Tibial nerve (tissue), 4 donors: ENCODE results near the gene UGT1A5. TPM values are rescaled to one million over a fixed set of nuclear protein-coding genes. Genes with fewer than 3 reads are reported as not detected.

Source experiments
- DNase-seq, 2 donors: peaks; one replicate each; pipeline ENCODE4 v3.0.0-alpha.2; 2019; ENCODE audit warnings: low spot score in 2 of 2
- H3K27ac ChIP-seq, 4 donors: fragments of 200-600 bp; sonication (generic) in 3 of 4; one replicate each; pipeline ENCODE4 v1.5.1; 2017 to 2019; ENCODE audit warnings: mild to moderate bottlenecking in 1 of 4
- H3K27me3 ChIP-seq, 2 donors: fragments of 200-600 bp; sonication (generic) in 1 of 2; one replicate each; pipeline versions ENCODE4 v1.5.1 to v1.6.0; 2017 to 2019
- H3K36me3 ChIP-seq, 3 donors: fragments of 200-600 bp; sonication (generic); one replicate each; pipeline ENCODE4 v1.5.1; 2018 to 2019
- H3K4me1 ChIP-seq, 4 donors: fragments of 200-600 bp; sonication (generic) in 3 of 4; one replicate each; pipeline ENCODE4 v1.5.1; 2017 to 2019
- H3K4me3 ChIP-seq, 4 donors: fragments of 200-600 bp; sonication (generic) in 3 of 4; one replicate each; pipeline ENCODE4 v1.5.1; 2017 to 2019; ENCODE audit warnings: mild to moderate bottlenecking in 1 of 4, moderate library complexity in 1 of 4
- H3K9me3 ChIP-seq, 4 donors: fragments of 200-600 bp; sonication (generic) in 3 of 4; one replicate each; pipeline ENCODE4 v1.5.1; 2017 to 2019
- EP300 ChIP-seq, 2 donors: sonication (generic); formaldehyde crosslinking; IDR thresholded peaks; one replicate each; pipeline ENCODE4 v1.6.1; 2017; ENCODE audit warnings: antibody characterized with exemption in 2 of 2, mild to moderate bottlenecking in 1 of 2
- POLR2A ChIP-seq, 2 donors: fragments of 450-650 bp; IDR thresholded peaks; one replicate each; pipeline ENCODE4 v1.6.1; 2017; ENCODE audit warnings: antibody characterized with exemption in 2 of 2, mild to moderate bottlenecking in 2 of 2, moderate library complexity in 2 of 2
- WGBS, 2 donors: methylation state at CpG; one replicate each; pipeline ENCODE4 v1.1.5; 2018; 5-methylcytosine and 5-hydroxymethylcytosine counted together
- total RNA-seq, 4 donors: library from RNA; depleted of rRNA; stranded (reverse); fragments of >200 nt; gene quantifications; one replicate each; pipeline ENCODE4 v1.1.0, GENCODE V29; 2016
- TF ChIP-seq, protein P1 (sequence below), 5 experiments: fragments of 200-600 bp in 3 of 5; fragments of 450-650 bp in 2 of 5; sonication (generic) in 3 of 5; IDR thresholded peaks; one replicate each; pipeline ENCODE4 v1.5.1; 2016 to 2019; ENCODE audit warnings: antibody characterized with exemption in 5 of 5, mild to moderate bottlenecking in 3 of 5, moderate library complexity in 2 of 5

UGT1A5 gene
- total RNA-seq, 4 donors from 2014 or later: not detected

DNA sequence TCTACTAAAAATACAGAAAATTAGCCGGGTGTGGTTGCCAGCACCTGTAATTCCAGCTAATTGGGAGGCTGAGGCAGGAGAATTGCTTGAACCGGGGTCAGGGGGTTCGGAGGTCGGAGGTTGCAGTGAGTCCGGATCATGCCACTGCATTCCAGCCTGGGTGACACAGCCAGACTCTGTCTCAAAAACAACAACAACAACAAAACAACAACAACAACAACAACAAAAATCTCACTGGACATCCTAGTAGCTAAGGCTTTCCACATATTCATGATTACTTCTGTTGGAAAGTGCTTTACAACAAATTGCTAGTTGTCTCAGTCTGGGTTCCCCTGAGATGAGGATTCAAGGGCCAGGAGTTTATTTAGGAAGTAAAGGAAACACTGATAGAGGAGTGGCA, 61.1 kb downstream of the UGT1A5 start:
- peaks cover 0 to 9% (median 0%) of the 10 kb centered on the region in 4 donors for H3K9me3 ChIP-seq
- TF ChIP-seq, protein P1, sequence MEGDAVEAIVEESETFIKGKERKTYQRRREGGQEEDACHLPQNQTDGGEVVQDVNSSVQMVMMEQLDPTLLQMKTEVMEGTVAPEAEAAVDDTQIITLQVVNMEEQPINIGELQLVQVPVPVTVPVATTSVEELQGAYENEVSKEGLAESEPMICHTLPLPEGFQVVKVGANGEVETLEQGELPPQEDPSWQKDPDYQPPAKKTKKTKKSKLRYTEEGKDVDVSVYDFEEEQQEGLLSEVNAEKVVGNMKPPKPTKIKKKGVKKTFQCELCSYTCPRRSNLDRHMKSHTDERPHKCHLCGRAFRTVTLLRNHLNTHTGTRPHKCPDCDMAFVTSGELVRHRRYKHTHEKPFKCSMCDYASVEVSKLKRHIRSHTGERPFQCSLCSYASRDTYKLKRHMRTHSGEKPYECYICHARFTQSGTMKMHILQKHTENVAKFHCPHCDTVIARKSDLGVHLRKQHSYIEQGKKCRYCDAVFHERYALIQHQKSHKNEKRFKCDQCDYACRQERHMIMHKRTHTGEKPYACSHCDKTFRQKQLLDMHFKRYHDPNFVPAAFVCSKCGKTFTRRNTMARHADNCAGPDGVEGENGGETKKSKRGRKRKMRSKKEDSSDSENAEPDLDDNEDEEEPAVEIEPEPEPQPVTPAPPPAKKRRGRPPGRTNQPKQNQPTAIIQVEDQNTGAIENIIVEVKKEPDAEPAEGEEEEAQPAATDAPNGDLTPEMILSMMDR (IDR thresholded peaks at IDR 0.05): no peak
- no peak for TF ChIP-seq EP300 (IDR thresholded peaks at IDR 0.05)
- no peak for TF ChIP-seq POLR2A (IDR thresholded peaks at IDR 0.05)
- 85 to 93% methylated on average over 5 of the region's 5 CpGs for WGBS, 2 donors
- no peak overlapping the region for H3K4me3 ChIP-seq
- no peak for DNase-seq
- H3K27ac ChIP-seq: no peak overlapping the region
- no peaks in the 10 kb centered on the region for H3K27me3 ChIP-seq
- no peaks in the 10 kb centered on the region for H3K36me3 ChIP-seq
- no peaks in the 10 kb centered on the region for H3K4me1 ChIP-seq

DNA sequence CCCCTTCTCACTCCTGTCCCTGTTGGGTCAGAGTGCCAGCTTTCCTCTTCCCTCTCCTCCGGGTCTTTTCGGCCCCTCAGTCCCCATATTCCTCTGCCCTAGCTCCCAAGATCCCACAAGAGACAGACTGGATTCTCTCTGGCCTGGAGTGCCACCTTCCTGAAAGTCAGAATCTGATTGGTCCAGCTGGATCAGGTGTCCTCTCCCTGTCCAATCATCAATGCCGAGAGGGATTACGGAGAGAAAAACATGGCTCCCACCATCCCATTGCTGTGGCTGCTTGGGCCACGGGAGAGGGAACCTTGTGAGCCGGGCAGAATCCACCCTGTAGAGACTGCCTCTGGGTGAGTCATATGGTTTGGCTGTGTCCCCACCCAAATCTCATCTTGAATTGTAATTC, 62.7 kb downstream of the UGT1A5 start:
- H3K4me3 ChIP-seq: no peak overlapping the region
- H3K27me3 ChIP-seq: no peaks in the 10 kb centered on the region
- no peak for DNase-seq
- no peak overlapping the region for H3K27ac ChIP-seq
- H3K36me3 ChIP-seq: no peaks in the 10 kb centered on the region
- H3K4me1 ChIP-seq: no peaks in the 10 kb centered on the region
- WGBS, 2 donors: 89 to 94% methylated on average over 6 of the region's 6 CpGs
- peaks cover 0 to 9% (median 0%) of the 10 kb centered on the region in 4 donors for H3K9me3 ChIP-seq
- TF ChIP-seq EP300 (IDR thresholded peaks at IDR 0.05) (no peak), POLR2A (IDR thresholded peaks at IDR 0.05) (no peak)
- TF ChIP-seq, protein P1 (IDR thresholded peaks at IDR 0.05): no peak

DNA sequence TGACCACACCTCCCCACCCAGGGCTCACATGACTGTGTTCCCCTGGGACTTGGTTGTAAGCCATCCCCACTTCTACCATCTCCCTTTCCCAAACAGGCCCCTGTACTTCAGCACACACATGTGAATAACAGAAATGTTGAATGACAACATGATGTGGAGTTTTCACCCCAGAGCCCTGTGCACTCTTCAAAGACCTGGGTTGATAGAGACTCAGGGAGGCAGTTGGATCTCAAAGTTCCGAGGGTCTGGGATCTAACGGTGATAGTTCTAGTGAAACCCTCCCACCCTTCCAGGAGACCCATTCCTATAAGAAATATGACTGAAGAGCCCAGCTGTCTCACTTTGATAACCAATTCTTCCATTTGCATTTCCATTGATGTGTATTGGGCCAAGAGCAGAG, 65.3 kb downstream of the UGT1A5 start, which contains the start of gene MROH2A:
Gene MROH2A (plus strand): TSS at position 301 of the 400 bp plus-strand sequence. CDS start 1,029 bp downstream, outside the sequence.
- no peak within 1 kb of the TSS for H3K4me3 ChIP-seq
- DNase-seq: no peak
- no peak for TF ChIP-seq EP300 (IDR thresholded peaks at IDR 0.05)
- TF ChIP-seq, protein P1 (IDR thresholded peaks at IDR 0.05): no peak
- TF ChIP-seq POLR2A (IDR thresholded peaks at IDR 0.05): no peak
- H3K9me3 ChIP-seq: peaks cover 0 to 9% (median 0%) of the 10 kb centered on the region in 4 donors
- H3K27me3 ChIP-seq: no peaks in the 10 kb centered on the region
- no peaks in the 10 kb centered on the region for H3K4me1 ChIP-seq
- WGBS, 2 donors: 80 to 86% methylated on average over 2 of the region's 2 CpGs
- no peaks in the 10 kb centered on the region for H3K36me3 ChIP-seq
- H3K27ac ChIP-seq: no peak within 1 kb of the TSS

DNA sequence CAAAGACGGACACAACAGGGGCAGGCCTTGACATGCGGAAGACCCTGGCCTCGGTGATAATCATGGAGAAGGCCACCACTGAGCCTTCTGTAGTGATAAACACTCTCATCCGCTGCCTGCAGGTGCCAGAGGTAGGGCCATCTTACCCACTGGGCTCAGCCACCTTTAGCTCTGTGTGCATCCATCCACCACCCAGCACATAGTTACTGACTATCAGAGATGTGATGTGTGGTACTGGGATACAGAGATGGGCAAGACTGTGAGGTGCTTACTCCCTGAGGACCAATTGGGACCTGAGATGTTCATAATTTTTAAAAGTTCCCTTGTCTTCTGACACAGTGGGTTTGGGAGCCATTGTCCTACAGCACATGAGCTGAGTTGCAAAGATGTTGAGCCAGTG, 67.0 kb downstream of the UGT1A5 start:
- H3K27me3 ChIP-seq: no peaks in the 10 kb centered on the region
- no peaks in the 10 kb centered on the region for H3K36me3 ChIP-seq
- H3K4me3 ChIP-seq: no peak overlapping the region
- no peak for DNase-seq
- WGBS, 2 donors: 93 to 100% methylated on average over 4 of the region's 4 CpGs
- TF ChIP-seq, protein P1 (IDR thresholded peaks at IDR 0.05): no peak
- TF ChIP-seq EP300 (IDR thresholded peaks at IDR 0.05): no peak
- no peak overlapping the region for H3K27ac ChIP-seq
- H3K4me1 ChIP-seq: no peaks in the 10 kb centered on the region
- H3K9me3 ChIP-seq: peaks cover 0 to 10% (median 0%) of the 10 kb centered on the region in 4 donors

DNA sequence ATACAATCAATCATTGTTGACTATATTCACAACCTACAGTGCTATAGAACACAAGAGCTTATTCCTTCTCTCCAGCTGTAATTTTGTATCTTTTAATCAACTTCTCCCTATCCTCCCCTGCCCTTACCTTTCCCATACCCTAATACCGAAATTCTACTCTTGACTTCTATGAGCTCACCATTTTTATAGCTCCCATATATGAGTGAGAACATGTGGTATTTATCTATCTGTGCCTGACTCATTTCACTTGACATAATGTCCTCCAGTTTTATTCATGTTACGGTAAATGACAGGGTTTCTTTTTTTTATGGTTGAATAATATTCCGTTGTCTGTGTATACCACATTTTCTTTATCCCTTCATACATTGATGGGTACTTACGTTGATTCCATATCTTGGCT, 68.1 kb downstream of the UGT1A5 start:
- H3K4me1 ChIP-seq: no peaks in the 10 kb centered on the region
- TF ChIP-seq POLR2A (IDR thresholded peaks at IDR 0.05): no peak
- TF ChIP-seq EP300 (IDR thresholded peaks at IDR 0.05): no peak
- TF ChIP-seq, protein P1 (IDR thresholded peaks at IDR 0.05): no peak
- H3K9me3 ChIP-seq: peaks cover 0 to 6% (median 0%) of the 10 kb centered on the region in 4 donors
- no peak for DNase-seq
- H3K27me3 ChIP-seq: no peaks in the 10 kb centered on the region
- 88 to 91% methylated on average over 4 of the region's 4 CpGs for WGBS, 2 donors
- no peak overlapping the region for H3K4me3 ChIP-seq
- H3K27ac ChIP-seq: no peak overlapping the region
- no peaks in the 10 kb centered on the region for H3K36me3 ChIP-seq
